ENCODE results near the gene COLQ. TPM values are rescaled to one million over a fixed set of nuclear protein-coding genes. Genes with fewer than 3 reads are reported as not detected.
A peak's percentile ranks its signal among the peaks of the same experiment; 100 is the strongest.
"Not testable (repeated sequence)": the region's sequence is repeated elsewhere in the genome, so short reads cannot be mapped to it uniquely, and the experiment has no call there.

The COLQ gene
- polyA plus RNA-seq (ENCODE audit: insufficient read length in 12 of 12): 10 to 100 TPM in 11 of 12 donors, not detected in 1; 15.0 to 57.1 (median 29.3) TPM
- long read RNA-seq, donor 1: 0 reads
- long read RNA-seq, donor 2, partial matches to known transcripts: 0 of 1 reads
- long read RNA-seq, donor 2, other reads (novel, unspliced or antisense): 0 of 1 reads
- long read RNA-seq, donor 3, partial matches to known transcripts: 0 of 1 reads
- long read RNA-seq, donor 3, other reads (novel, unspliced or antisense): 0 of 1 reads
- long read RNA-seq, donor 4: 0 reads
- long read RNA-seq, donor 5, partial matches to known transcripts: 0 of 4 reads
- long read RNA-seq, donor 5, other reads (novel, unspliced or antisense): 0 of 4 reads
- long read RNA-seq, donor 6, partial matches to known transcripts: 0 of 3 reads
- long read RNA-seq, donor 6, other reads (novel, unspliced or antisense): 0 of 3 reads
- long read RNA-seq, donor 7, partial matches to known transcripts: 0 of 1 reads
- long read RNA-seq, donor 7, other reads (novel, unspliced or antisense): 0 of 1 reads
- long read RNA-seq, donor 8, partial matches to known transcripts: 0 of 3 reads
- long read RNA-seq, donor 8, other reads (novel, unspliced or antisense): 0 of 3 reads
- long read RNA-seq, donor 9, partial matches to known transcripts: 0 of 1 reads
- long read RNA-seq, donor 9, other reads (novel, unspliced or antisense): 0 of 1 reads
- long read RNA-seq, donor 10, partial matches to known transcripts: 0 of 1 reads
- long read RNA-seq, donor 10, other reads (novel, unspliced or antisense): 0 of 1 reads
- long read RNA-seq, donor 11, partial matches to known transcripts: 5 of 9 reads
- long read RNA-seq, donor 11, other reads (novel, unspliced or antisense): 0 of 9 reads

GRCh38 chr3:15521573-15521965 lies at the start of gene COLQ:
COLQ (minus strand) TSS chr3:15521706; CDS start chr3:15521625, 81 bp downstream.
- DNase-seq: no peak

- no peak for DNase-seq
Observed at GRCh38 chr3:15563190-15563589, 41.7 kb upstream of the COLQ start.

GRCh38 chr3:15562560-15562959 lies 41.1 kb upstream of the COLQ start:
- no peak for DNase-seq

GRCh38 chr3:15558581-15558980 lies 37.1 kb upstream of the COLQ start:
- no peak for DNase-seq

- peak; percentile 62 for DNase-seq
Observed at GRCh38 chr3:15557511-15557946, 36.0 kb upstream of the COLQ start.

GRCh38 chr3:15556512-15556911 lies 35.0 kb upstream of the COLQ start:
- DNase-seq: peak; percentile 11

GRCh38 chr3:15553749-15554148 lies 32.2 kb upstream of the COLQ start:
- DNase-seq: no peak

- no peak for DNase-seq
Observed at GRCh38 chr3:15551902-15552301, 30.4 kb upstream of the COLQ start.

GRCh38 chr3:15549846-15550245 lies 28.3 kb upstream of the COLQ start:
- DNase-seq: no peak

GRCh38 chr3:15542614-15543013 lies 21.1 kb upstream of the COLQ start:
- no peak for DNase-seq

GRCh38 chr3:15541371-15541770 lies 19.9 kb upstream of the COLQ start:
- no peak for DNase-seq

- no peak for DNase-seq
Observed at GRCh38 chr3:15539066-15539465, 17.6 kb upstream of the COLQ start.

- DNase-seq: no peak
Observed at GRCh38 chr3:15538345-15538744, 16.8 kb upstream of the COLQ start.

- no peak for DNase-seq
Observed at GRCh38 chr3:15536856-15537255, 15.3 kb upstream of the COLQ start.

GRCh38 chr3:15535732-15536131 lies 14.2 kb upstream of the COLQ start:
- no peak for DNase-seq

GRCh38 chr3:15532614-15533013 lies 11.1 kb upstream of the COLQ start:
- not testable (repeated sequence) for DNase-seq

GRCh38 chr3:15531346-15531745 lies 9.8 kb upstream of the COLQ start:
- DNase-seq: no peak

- no peak for DNase-seq
Observed at GRCh38 chr3:15528854-15529537, 7.5 kb upstream of the COLQ start.

- DNase-seq: peak; percentile 32
Observed at GRCh38 chr3:15527031-15527459, 5.5 kb upstream of the COLQ start.

GRCh38 chr3:15525790-15526189 lies 4.3 kb upstream of the COLQ start:
- DNase-seq: no peak

GRCh38 chr3:15523660-15524417 lies 2.3 kb upstream of the COLQ start:
- DNase-seq: no peak
